ENCODE measurements around the gene DNAH11.

The DNAH11 gene

GRCh38 chr7:21585070-21585724 is 42.4 kb downstream of the DNAH11 start:
- no CpG with 5 or more reads among the region's 6 CpGs for WGBS (ENCODE audit: extremely low coverage, insufficient coverage, insufficient read length)

GRCh38 chr7:21587139-21587784 is 44.4 kb downstream of the DNAH11 start:
- H3K36me3 ChIP-seq (ENCODE audit: control insufficient read depth in 1 of 2, insufficient read depth in 2 of 2, low read length in 2 of 2) = no peaks in the 10 kb centered on the region
- H3K18ac ChIP-seq (ENCODE audit: low read length) = no peak overlapping the region
- H2BK12ac ChIP-seq (ENCODE audit: low read length) = no peak overlapping the region
- no peaks in the 10 kb centered on the region for H3K79me2 ChIP-seq (ENCODE audit: control insufficient read depth, insufficient read depth, low read length, poor library complexity)
- H3K23ac ChIP-seq (ENCODE audit: low read length) = no peak overlapping the region
- no peak overlapping the region for H3K27ac ChIP-seq (ENCODE audit: low read depth, low read length)
- no peak overlapping the region for H2AK5ac ChIP-seq (ENCODE audit: low read length)
- H3K9me3 ChIP-seq (ENCODE audit: insufficient read depth, low read depth, low read length) = peaks cover 1% of the 10 kb centered on the region
- peak overlapping the region; percentile 35 for H4K8ac ChIP-seq (ENCODE audit: low read depth, low read length)
- H3K4me1 ChIP-seq (ENCODE audit: control insufficient read depth in 1 of 2, insufficient read depth in 2 of 2, low read length in 2 of 2) = no peaks in the 10 kb centered on the region
- H3K9ac ChIP-seq (ENCODE audit: low read length) = no peak overlapping the region
- no peak overlapping the region for H4K91ac ChIP-seq (ENCODE audit: low read depth, low read length)
- WGBS (ENCODE audit: extremely low coverage, insufficient coverage, insufficient read length) = no CpG with 5 or more reads among the region's 4 CpGs
- H2BK120ac ChIP-seq (ENCODE audit: insufficient read depth, low read length, poor library complexity) = no peak overlapping the region
- H3K14ac ChIP-seq (ENCODE audit: low read length) = no peak overlapping the region
- no peaks in the 10 kb centered on the region for H3K27me3 ChIP-seq (ENCODE audit: insufficient read depth, low read length)
- no peak overlapping the region for H4K12ac ChIP-seq (ENCODE audit: low read depth, low read length)
- H3K4ac ChIP-seq (ENCODE audit: low read depth, low read length) = no peak overlapping the region
- no peak overlapping the region for H2AFZ ChIP-seq (ENCODE audit: insufficient read depth, low read length, poor library complexity)
- H3K79me1 ChIP-seq (ENCODE audit: low read length) = no peaks in the 10 kb centered on the region
- no peak overlapping the region for H3K4me2 ChIP-seq (ENCODE audit: low read length)
- DNase-seq = no peak
- no peak overlapping the region for H2BK5ac ChIP-seq (ENCODE audit: low read depth, low read length, poor library complexity)
- no peak overlapping the region for H3K4me3 ChIP-seq (ENCODE audit: low read depth, low read length)

More at GRCh38 chr7:21585070-21585724, 42.4 kb downstream of the DNAH11 start:
- DNase-seq = no peak
- Histone ChIP-seq H2BK5ac (ENCODE audit: low read depth, low read length, poor library complexity) (no peak overlapping the region), H4K8ac (ENCODE audit: low read depth, low read length) (no peak overlapping the region), H3K79me1 (ENCODE audit: low read length) (no peaks in the 10 kb centered on the region), H3K18ac (ENCODE audit: low read length) (no peak overlapping the region), H3K23ac (ENCODE audit: low read length) (no peak overlapping the region), H2BK120ac (ENCODE audit: insufficient read depth, low read length, poor library complexity) (no peak overlapping the region), H3K79me2 (ENCODE audit: control insufficient read depth, insufficient read depth, low read length, poor library complexity) (no peaks in the 10 kb centered on the region), H3K14ac (ENCODE audit: low read length) (no peak overlapping the region), H3K4ac (ENCODE audit: low read depth, low read length) (no peak overlapping the region), H2BK12ac (ENCODE audit: low read length) (no peak overlapping the region), H2AFZ (ENCODE audit: insufficient read depth, low read length, poor library complexity) (no peak overlapping the region), H3K9ac (ENCODE audit: low read length) (no peak overlapping the region), H3K4me3 (ENCODE audit: low read depth, low read length) (no peak overlapping the region), H4K12ac (ENCODE audit: low read depth, low read length) (no peak overlapping the region), H2AK5ac (ENCODE audit: low read length) (no peak overlapping the region), H3K27me3 (ENCODE audit: insufficient read depth, low read length) (no peaks in the 10 kb centered on the region), H4K91ac (ENCODE audit: low read depth, low read length) (no peak overlapping the region), H3K27ac (ENCODE audit: low read depth, low read length) (no peak overlapping the region), H3K4me1 (ENCODE audit: control insufficient read depth in 1 of 2, insufficient read depth in 2 of 2, low read length in 2 of 2) (no peaks in the 10 kb centered on the region), H3K36me3 (ENCODE audit: control insufficient read depth in 1 of 2, insufficient read depth in 2 of 2, low read length in 2 of 2) (no peaks in the 10 kb centered on the region), H3K9me3 (ENCODE audit: insufficient read depth, low read depth, low read length) (no peaks in the 10 kb centered on the region), H3K4me2 (ENCODE audit: low read length) (no peak overlapping the region)

DNA sequence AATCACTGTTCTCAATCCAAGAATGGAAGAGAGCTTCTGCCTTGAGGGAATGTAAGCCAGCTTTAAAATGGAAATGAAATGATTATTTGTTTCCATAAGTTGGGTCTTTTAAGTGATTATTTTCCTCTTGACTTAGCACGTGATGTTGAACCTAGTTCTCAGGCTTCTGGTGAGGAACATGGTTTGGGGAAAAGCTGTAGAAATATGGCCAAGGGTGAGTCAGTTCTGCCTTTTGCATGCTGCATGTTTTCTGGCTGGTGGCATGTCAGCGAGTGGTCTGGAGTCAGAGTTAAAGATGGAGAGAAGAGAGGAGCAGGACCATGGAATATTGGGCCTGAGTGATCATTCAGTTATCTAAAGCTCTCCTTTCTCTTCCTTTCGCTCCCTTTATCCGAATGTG is 54.0 kb downstream of the DNAH11 start:
- Histone ChIP-seq H3K36me3 (ENCODE audit: control insufficient read depth in 1 of 2, insufficient read depth in 2 of 2, low read length in 2 of 2) (no peaks in the 10 kb centered on the region), H4K8ac (ENCODE audit: low read depth, low read length) (no peak overlapping the region), H2AK5ac (ENCODE audit: low read length) (no peak overlapping the region), H2BK120ac (ENCODE audit: insufficient read depth, low read length, poor library complexity) (no peak overlapping the region), H3K14ac (ENCODE audit: low read length) (no peak overlapping the region), H3K79me1 (ENCODE audit: low read length) (no peaks in the 10 kb centered on the region), H2BK5ac (ENCODE audit: low read depth, low read length, poor library complexity) (no peak overlapping the region), H3K79me2 (ENCODE audit: control insufficient read depth, insufficient read depth, low read length, poor library complexity) (no peaks in the 10 kb centered on the region), H3K9me3 (ENCODE audit: insufficient read depth, low read depth, low read length) (no peaks in the 10 kb centered on the region), H3K9ac (ENCODE audit: low read length) (no peak overlapping the region), H3K4me2 (ENCODE audit: low read length) (no peak overlapping the region), H3K23ac (ENCODE audit: low read length) (no peak overlapping the region), H3K18ac (ENCODE audit: low read length) (no peak overlapping the region), H4K91ac (ENCODE audit: low read depth, low read length) (no peak overlapping the region), H2AFZ (ENCODE audit: insufficient read depth, low read length, poor library complexity) (no peak overlapping the region), H4K12ac (ENCODE audit: low read depth, low read length) (no peak overlapping the region), H3K4ac (ENCODE audit: low read depth, low read length) (no peak overlapping the region), H2BK12ac (ENCODE audit: low read length) (no peak overlapping the region), H3K27me3 (ENCODE audit: insufficient read depth, low read length) (no peaks in the 10 kb centered on the region), H3K4me1 (ENCODE audit: control insufficient read depth in 1 of 2, insufficient read depth in 2 of 2, low read length in 2 of 2) (no peaks in the 10 kb centered on the region), H3K27ac (ENCODE audit: low read depth, low read length) (no peak overlapping the region), H3K4me3 (ENCODE audit: low read depth, low read length) (no peak overlapping the region)
- WGBS (ENCODE audit: extremely low coverage, insufficient coverage, insufficient read length) = no CpG with 5 or more reads among the region's 4 CpGs
- DNase-seq = no peak

GRCh38 chr7:21603462-21603861 is 60.6 kb downstream of the DNAH11 start:
- Histone ChIP-seq H2BK120ac (ENCODE audit: insufficient read depth, low read length, poor library complexity) (no peak overlapping the region), H2BK12ac (ENCODE audit: low read length) (no peak overlapping the region), H3K18ac (ENCODE audit: low read length) (no peak overlapping the region), H3K27me3 (ENCODE audit: insufficient read depth, low read length) (no peaks in the 10 kb centered on the region), H3K36me3 (ENCODE audit: control insufficient read depth in 1 of 2, insufficient read depth in 2 of 2, low read length in 2 of 2) (no peaks in the 10 kb centered on the region), H3K9ac (ENCODE audit: low read length) (no peak overlapping the region), H3K4me3 (ENCODE audit: low read depth, low read length) (no peak overlapping the region), H3K79me1 (ENCODE audit: low read length) (no peaks in the 10 kb centered on the region), H3K27ac (ENCODE audit: low read depth, low read length) (no peak overlapping the region), H3K4ac (ENCODE audit: low read depth, low read length) (no peak overlapping the region), H3K4me1 (ENCODE audit: control insufficient read depth in 1 of 2, insufficient read depth in 2 of 2, low read length in 2 of 2) (no peaks in the 10 kb centered on the region), H3K23ac (ENCODE audit: low read length) (no peak overlapping the region), H4K8ac (ENCODE audit: low read depth, low read length) (no peak overlapping the region), H2BK5ac (ENCODE audit: low read depth, low read length, poor library complexity) (no peak overlapping the region), H3K4me2 (ENCODE audit: low read length) (no peak overlapping the region), H3K79me2 (ENCODE audit: control insufficient read depth, insufficient read depth, low read length, poor library complexity) (no peaks in the 10 kb centered on the region), H3K9me3 (ENCODE audit: insufficient read depth, low read depth, low read length) (no peaks in the 10 kb centered on the region), H2AFZ (ENCODE audit: insufficient read depth, low read length, poor library complexity) (no peak overlapping the region), H3K14ac (ENCODE audit: low read length) (no peak overlapping the region), H2AK5ac (ENCODE audit: low read length) (no peak overlapping the region), H4K91ac (ENCODE audit: low read depth, low read length) (no peak overlapping the region), H4K12ac (ENCODE audit: low read depth, low read length) (no peak overlapping the region)
- no peak for DNase-seq

All from trophoblast cell (in vitro differentiated cells and primary cell).